Spleen (tissue), 7 donors: ENCODE results near the gene IFT52.

Source experiments
- POLR2A ChIP-seq, 3 donors: fragments of 450-650 bp; IDR thresholded peaks; one replicate each; pipeline ENCODE4 v1.5.1; 2017; ENCODE audit warnings: antibody characterized with exemption in 3 of 3, mild to moderate bottlenecking in 1 of 3
- TF ChIP-seq, protein P1 (sequence below), 11 experiments: fragments of 200-600 bp in 7 of 11; fragments of 450-650 bp in 4 of 11; sonication (generic) in 4 of 11; IDR thresholded peaks in 8 of 11; conservative IDR thresholded peaks in 3 of 11; 1 replicate in 7 of 11; 2 replicates in 4 of 11; pipeline versions ENCODE4 v1.4.0 to v1.8.0; 2016 to 2021; ENCODE audit warnings: antibody characterized with exemption in 11 of 11, inconsistent platforms in 4 of 11, mild to moderate bottlenecking in 1 of 11
- donor health status: DM: no; HTN: no; CAD: no; lungs with moderate emphysema.
- donor health status: DM: no; HTN: no; CAD: no.
- donor health status: DM: no; HTN: no; CAD: no.

DNA sequence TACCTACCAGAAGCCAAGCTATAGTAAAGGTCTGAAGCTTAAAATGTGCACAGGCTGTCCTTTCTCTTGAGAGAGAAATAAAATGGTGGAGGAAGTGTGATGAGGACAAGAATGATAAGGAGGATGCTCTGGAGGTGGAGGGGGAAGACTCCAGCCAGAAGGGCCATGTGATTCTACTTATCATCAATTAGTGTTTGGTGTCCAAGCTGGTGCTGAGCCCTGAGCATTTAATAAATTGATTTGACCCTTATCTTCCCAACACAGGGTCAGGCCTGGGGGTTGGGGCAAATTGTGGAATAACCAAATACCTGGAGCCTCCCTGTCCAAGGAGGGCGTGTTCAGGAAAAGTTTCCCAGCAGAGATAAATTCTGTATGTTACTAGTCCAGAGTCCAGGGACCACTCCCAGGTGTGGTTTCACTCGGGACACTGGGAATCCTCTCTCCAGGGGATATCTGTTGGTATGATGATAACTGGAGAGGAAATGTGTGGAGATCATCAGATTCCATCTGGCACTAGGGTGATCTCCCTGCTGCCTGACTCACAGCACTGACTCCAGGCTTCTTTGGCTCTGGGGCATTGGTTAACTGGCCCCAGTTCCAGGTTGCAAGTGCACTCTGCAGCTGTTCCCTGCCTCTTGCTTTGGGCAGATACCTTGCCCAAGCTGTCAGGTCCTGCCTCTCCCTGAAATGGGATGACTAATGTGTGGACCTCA is 72.4 kb downstream of the IFT52 start:
- TF ChIP-seq, protein P1, sequence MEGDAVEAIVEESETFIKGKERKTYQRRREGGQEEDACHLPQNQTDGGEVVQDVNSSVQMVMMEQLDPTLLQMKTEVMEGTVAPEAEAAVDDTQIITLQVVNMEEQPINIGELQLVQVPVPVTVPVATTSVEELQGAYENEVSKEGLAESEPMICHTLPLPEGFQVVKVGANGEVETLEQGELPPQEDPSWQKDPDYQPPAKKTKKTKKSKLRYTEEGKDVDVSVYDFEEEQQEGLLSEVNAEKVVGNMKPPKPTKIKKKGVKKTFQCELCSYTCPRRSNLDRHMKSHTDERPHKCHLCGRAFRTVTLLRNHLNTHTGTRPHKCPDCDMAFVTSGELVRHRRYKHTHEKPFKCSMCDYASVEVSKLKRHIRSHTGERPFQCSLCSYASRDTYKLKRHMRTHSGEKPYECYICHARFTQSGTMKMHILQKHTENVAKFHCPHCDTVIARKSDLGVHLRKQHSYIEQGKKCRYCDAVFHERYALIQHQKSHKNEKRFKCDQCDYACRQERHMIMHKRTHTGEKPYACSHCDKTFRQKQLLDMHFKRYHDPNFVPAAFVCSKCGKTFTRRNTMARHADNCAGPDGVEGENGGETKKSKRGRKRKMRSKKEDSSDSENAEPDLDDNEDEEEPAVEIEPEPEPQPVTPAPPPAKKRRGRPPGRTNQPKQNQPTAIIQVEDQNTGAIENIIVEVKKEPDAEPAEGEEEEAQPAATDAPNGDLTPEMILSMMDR (IDR thresholded peaks at IDR 0.05 in 8 of 11, conservative IDR thresholded peaks at IDR 0.05 in 3 of 11): no peak
- TF ChIP-seq POLR2A (IDR thresholded peaks at IDR 0.05): no peak
